Central memory CD8-positive, alpha-beta T cell (primary cell): Measurements from ENCODE around the gene CD2AP.
"Not testable (repeated sequence)": the region's sequence is repeated elsewhere in the genome, so short reads cannot be mapped to it uniquely, and the experiment has no call there.

Source experiments
- ATAC-seq: fragments of 150-1000 bp; cut with Tn5 transposase; replicated peaks from 2 replicates; pipeline ENCODE4 v1.10.0; 2022; ENCODE audit warnings: mild to moderate bottlenecking, moderate FRiP score, moderate number of reproducible peaks; ENCODE audit not compliant: poor library complexity, severe bottlenecking; ENCODE audit errors: extremely low read depth
- DNase-seq, 2 donors: peaks; one replicate each; pipeline ENCODE4 v3.0.0; 2021; ENCODE audit warnings: low spot score in 2 of 2
- H3K27ac Mint-ChIP-seq: one replicate; pipeline ENCODE4 v1.8.0; 2022; ENCODE audit warnings: low read depth, mild to moderate bottlenecking, moderate library complexity, mixed read lengths
- H3K27me3 Mint-ChIP-seq: one replicate; pipeline ENCODE4 v1.8.0; 2022; ENCODE audit warnings: mixed read lengths
- H3K36me3 Mint-ChIP-seq: one replicate; pipeline ENCODE4 v1.8.0; 2022; ENCODE audit warnings: mild to moderate bottlenecking, moderate library complexity, mixed read lengths; ENCODE audit not compliant: insufficient read depth
- H3K4me1 Mint-ChIP-seq: one replicate; pipeline ENCODE4 v1.8.0; 2022; ENCODE audit warnings: mixed read lengths
- H3K4me3 Mint-ChIP-seq: one replicate; pipeline ENCODE4 v1.8.0; 2022; ENCODE audit warnings: mild to moderate bottlenecking, moderate library complexity, mixed read lengths
- H3K9me3 Mint-ChIP-seq: one replicate; pipeline ENCODE4 v1.8.0; 2022; ENCODE audit warnings: mixed read lengths

Gene CD2AP

GRCh38 chr6:47634210-47635047 is 156.8 kb downstream of the CD2AP start:
- H3K27me3 Mint-ChIP-seq = peaks cover 27% of the 10 kb centered on the region
- no peak overlapping the region for H3K4me3 Mint-ChIP-seq
- no peaks in the 10 kb centered on the region for H3K9me3 Mint-ChIP-seq
- DNase-seq (no peak), ATAC-seq (no peak)
- H3K4me1 Mint-ChIP-seq = peaks cover 11% of the 10 kb centered on the region
- H3K36me3 Mint-ChIP-seq = peaks cover 2% of the 10 kb centered on the region
- H3K27ac Mint-ChIP-seq = no peak overlapping the region

- ATAC-seq (no peak), DNase-seq (no peak)
- no peaks in the 10 kb centered on the region for H3K36me3 Mint-ChIP-seq
- H3K4me3 Mint-ChIP-seq = no peak overlapping the region
- H3K27me3 Mint-ChIP-seq = peaks cover 17% of the 10 kb centered on the region
- H3K4me1 Mint-ChIP-seq = no peaks in the 10 kb centered on the region
- H3K27ac Mint-ChIP-seq = no peak overlapping the region
- no peaks in the 10 kb centered on the region for H3K9me3 Mint-ChIP-seq
Observed at GRCh38 chr6:47646689-47647088, 169.1 kb downstream of the CD2AP start.

- H3K27ac Mint-ChIP-seq = no peak overlapping the region
- H3K4me1 Mint-ChIP-seq = no peaks in the 10 kb centered on the region
- DNase-seq (no peak), ATAC-seq (no peak)
- H3K9me3 Mint-ChIP-seq = no peaks in the 10 kb centered on the region
- no peak overlapping the region for H3K4me3 Mint-ChIP-seq
- peaks cover 12% of the 10 kb centered on the region for H3K27me3 Mint-ChIP-seq
- H3K36me3 Mint-ChIP-seq = no peaks in the 10 kb centered on the region
Observed at GRCh38 chr6:47647188-47647587, 169.6 kb downstream of the CD2AP start.

GRCh38 chr6:47647626-47648025 is 170.0 kb downstream of the CD2AP start:
- DNase-seq, H3K4me3 Mint-ChIP-seq, H3K36me3 Mint-ChIP-seq, H3K27me3 Mint-ChIP-seq, H3K27ac Mint-ChIP-seq, H3K4me1 Mint-ChIP-seq, ATAC-seq, H3K9me3 Mint-ChIP-seq: not testable (repeated sequence)

GRCh38 chr6:47648031-47648430 is 170.4 kb downstream of the CD2AP start:
- no peak overlapping the region for H3K27ac Mint-ChIP-seq
- peaks cover 8% of the 10 kb centered on the region for H3K27me3 Mint-ChIP-seq
- ATAC-seq (no peak), DNase-seq (no peak)
- no peaks in the 10 kb centered on the region for H3K36me3 Mint-ChIP-seq
- H3K9me3 Mint-ChIP-seq = no peaks in the 10 kb centered on the region
- no peaks in the 10 kb centered on the region for H3K4me1 Mint-ChIP-seq
- H3K4me3 Mint-ChIP-seq = no peak overlapping the region

GRCh38 chr6:47650553-47651432 is 173.2 kb downstream of the CD2AP start:
- DNase-seq = no peak
- ATAC-seq = no peak
- Mint-ChIP-seq H3K36me3 (no peaks in the 10 kb centered on the region), H3K27me3 (no peaks in the 10 kb centered on the region), H3K27ac (no peak overlapping the region), H3K4me1 (no peaks in the 10 kb centered on the region), H3K4me3 (no peak overlapping the region), H3K9me3 (no peaks in the 10 kb centered on the region)

- Mint-ChIP-seq H3K27me3 (no peaks in the 10 kb centered on the region), H3K27ac (no peak overlapping the region), H3K9me3 (no peaks in the 10 kb centered on the region), H3K36me3 (no peaks in the 10 kb centered on the region), H3K4me3 (no peak overlapping the region), H3K4me1 (no peaks in the 10 kb centered on the region)
- no peak for ATAC-seq
- DNase-seq = no peak
Observed at GRCh38 chr6:47651505-47651944, 173.9 kb downstream of the CD2AP start.

- DNase-seq (no peak), ATAC-seq (no peak)
- Mint-ChIP-seq H3K27ac (no peak overlapping the region), H3K4me1 (no peaks in the 10 kb centered on the region), H3K27me3 (no peaks in the 10 kb centered on the region), H3K36me3 (no peaks in the 10 kb centered on the region), H3K9me3 (no peaks in the 10 kb centered on the region), H3K4me3 (no peak overlapping the region)
Observed at GRCh38 chr6:47653706-47654105, 176.1 kb downstream of the CD2AP start.

- no peak for DNase-seq
- Mint-ChIP-seq H3K27me3 (no peaks in the 10 kb centered on the region), H3K9me3 (no peaks in the 10 kb centered on the region), H3K27ac (no peak overlapping the region), H3K36me3 (no peaks in the 10 kb centered on the region), H3K4me3 (no peak overlapping the region), H3K4me1 (no peaks in the 10 kb centered on the region)
- no peak for ATAC-seq
Observed at GRCh38 chr6:47654255-47654654, 176.7 kb downstream of the CD2AP start.

- Mint-ChIP-seq H3K27ac (no peak overlapping the region), H3K9me3 (no peaks in the 10 kb centered on the region), H3K27me3 (peaks cover 10% of the 10 kb centered on the region), H3K4me3 (no peak overlapping the region), H3K4me1 (no peaks in the 10 kb centered on the region), H3K36me3 (no peaks in the 10 kb centered on the region)
- ATAC-seq = peak; percentile 73
- DNase-seq = no peak
Observed at GRCh38 chr6:47655719-47656595, 178.4 kb downstream of the CD2AP start.

GRCh38 chr6:47661960-47662359 is 184.4 kb downstream of the CD2AP start:
- peaks cover 32% of the 10 kb centered on the region for H3K27me3 Mint-ChIP-seq
- ATAC-seq = no peak
- peaks cover 2% of the 10 kb centered on the region for H3K36me3 Mint-ChIP-seq
- H3K4me1 Mint-ChIP-seq = no peaks in the 10 kb centered on the region
- no peak for DNase-seq
- H3K27ac Mint-ChIP-seq = no peak overlapping the region
- H3K9me3 Mint-ChIP-seq = no peaks in the 10 kb centered on the region
- no peak overlapping the region for H3K4me3 Mint-ChIP-seq

- Mint-ChIP-seq H3K4me3 (no peak overlapping the region), H3K9me3 (no peaks in the 10 kb centered on the region), H3K27ac (no peak overlapping the region), H3K27me3 (peaks cover 49% of the 10 kb centered on the region), H3K36me3 (peaks cover 2% of the 10 kb centered on the region), H3K4me1 (no peaks in the 10 kb centered on the region)
- no peak for ATAC-seq
- DNase-seq = no peak
Observed at GRCh38 chr6:47663462-47664216, 186.1 kb downstream of the CD2AP start.
